Colon (tissue), 2 donors: ENCODE results near the gene ADAMTS20.

Experiments used
- FAIRE-seq: peaks from 2 replicates; lab custom pipeline; 2012; peaks lifted over from hg19 to GRCh38; lab: Jason Lieb, UNC
- donor health status: control.
- donor health status: control.

Gene ADAMTS20

GRCh38 chr12:43310596-43310995, 241.4 kb downstream of the ADAMTS20 start:
- FAIRE-seq: no peak

DNA sequence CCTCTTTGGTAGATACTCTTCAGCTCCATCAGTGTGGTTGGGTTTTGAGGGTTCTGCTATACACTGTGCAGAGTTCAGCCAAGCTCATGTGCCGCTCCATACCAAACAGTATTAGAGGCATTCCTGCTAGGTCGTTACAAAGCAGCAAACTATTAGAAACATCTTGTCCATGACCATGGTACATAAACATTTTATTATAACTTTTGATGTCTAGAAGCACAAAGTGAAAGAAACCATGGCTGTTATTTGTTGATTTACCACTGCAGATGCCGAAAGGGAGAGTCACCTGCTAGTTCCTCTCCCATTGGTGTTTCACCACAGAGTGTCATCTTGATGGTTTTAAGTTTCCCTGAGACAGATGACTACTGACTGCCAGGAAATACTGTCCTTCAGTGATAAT, 242.0 kb downstream of the ADAMTS20 start:
- no peak for FAIRE-seq

GRCh38 chr12:43308776-43309175, 243.2 kb downstream of the ADAMTS20 start:
- FAIRE-seq: no peak

DNA sequence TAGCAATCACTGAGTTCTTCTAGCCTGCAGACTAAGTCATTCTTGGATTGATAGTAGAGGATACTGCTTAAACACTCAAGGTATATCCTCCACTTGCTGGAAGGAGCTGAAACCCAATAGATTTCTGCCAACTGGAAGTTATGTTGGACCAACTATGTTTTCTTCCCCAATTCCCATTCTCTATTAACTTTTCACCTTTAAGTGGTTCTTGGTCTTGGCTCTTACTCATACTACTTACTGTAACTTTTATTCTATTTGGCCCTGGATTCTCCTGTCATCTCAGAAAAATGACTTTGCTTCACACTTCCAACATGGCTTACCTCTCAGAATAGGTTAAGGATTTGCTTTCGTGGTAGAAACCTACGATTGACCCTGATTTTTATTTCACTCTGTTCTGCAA, 244.9 kb downstream of the ADAMTS20 start:
- FAIRE-seq: no peak

GRCh38 chr12:43306066-43306465, 245.9 kb downstream of the ADAMTS20 start:
- no peak for FAIRE-seq

DNA sequence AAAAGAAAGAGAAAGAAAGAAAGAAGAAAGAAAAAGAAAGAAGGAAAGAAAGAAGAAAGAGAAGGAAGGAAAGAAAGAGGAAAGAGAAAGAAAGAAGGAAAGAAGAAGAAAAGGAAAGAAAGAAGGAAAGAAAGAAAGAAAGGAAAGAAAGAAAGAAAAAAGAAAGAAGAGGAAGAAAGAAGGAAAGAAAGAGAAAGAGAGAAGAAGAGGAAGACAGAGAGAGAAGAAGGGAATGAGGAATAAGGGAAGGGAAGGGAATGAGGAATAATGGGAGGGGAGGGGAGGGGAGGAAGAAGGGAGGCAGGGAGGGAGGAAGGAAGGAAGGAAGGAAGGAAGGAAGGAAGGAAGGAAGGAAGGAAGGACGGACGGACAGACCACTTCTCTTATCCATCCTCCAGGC, 246.9 kb downstream of the ADAMTS20 start:
- FAIRE-seq: no peak
